A673 (cell line): ENCODE data around the gene TRIP13.

Experiments used
- CTCF ChIP-seq: fragments of 300-800, 200-600 bp; sonication (generic); conservative IDR thresholded peaks from 2 replicates; pipeline ENCODE4 v1.5.1; 2017; ENCODE audit warnings: low read depth, mild to moderate bottlenecking, antibody characterized with exemption, low read length, moderate library complexity, mixed read lengths
- EZH2 ChIP-seq: fragments of 200-600 bp; sonication (generic); IDR thresholded peaks from 2 replicates; pipeline ENCODE4 v1.6.1; 2017; ENCODE audit warnings: borderline replicate concordance, low read depth, mild to moderate bottlenecking, mixed read lengths, antibody characterized with exemption, low read length; ENCODE audit not compliant: poor library complexity, severe bottlenecking

DNA sequence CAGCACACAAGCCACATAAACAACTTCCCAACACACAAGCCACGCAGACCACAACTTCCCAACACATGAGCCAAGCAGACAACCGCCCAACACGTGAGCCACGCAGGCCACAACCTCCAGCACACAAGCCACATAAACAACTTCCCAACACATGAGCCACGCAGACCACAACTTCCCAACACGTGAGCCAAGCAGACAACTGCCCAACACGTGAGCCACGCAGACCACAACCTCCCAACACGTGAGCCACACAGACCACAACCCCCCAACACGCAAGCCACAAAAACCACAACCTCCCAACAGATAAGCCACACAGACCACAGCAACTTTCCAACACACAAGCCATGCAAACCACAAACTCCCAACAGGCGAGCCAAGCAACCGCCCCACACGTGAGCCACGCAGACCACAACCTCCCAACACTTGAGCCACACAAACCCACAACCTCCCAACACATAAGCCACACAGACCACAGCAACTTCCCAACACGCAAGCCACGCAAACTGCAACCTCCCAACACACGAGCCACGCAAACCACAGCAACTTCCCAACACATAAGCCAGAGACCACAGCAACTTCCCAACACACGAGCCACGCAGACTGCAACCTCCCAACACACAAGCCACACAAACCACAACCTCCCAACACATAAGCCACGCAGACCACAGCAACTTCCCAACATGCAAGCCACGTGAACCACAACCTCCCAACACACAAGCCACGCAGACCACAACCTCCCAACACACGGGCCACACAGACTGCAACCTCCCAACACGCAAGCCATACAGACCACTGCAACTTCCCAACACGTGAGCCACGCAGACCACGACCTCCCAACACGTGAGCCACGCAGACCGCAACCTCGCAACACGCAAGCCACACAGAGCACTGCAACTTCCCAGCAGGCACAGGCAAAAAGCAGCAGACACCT, 10.2 kb upstream of the TRIP13 start:
- TF ChIP-seq CTCF (no peak), EZH2 (no peak)
